ENCODE results near the gene CFAP126.
A peak's percentile ranks its signal among the peaks of the same experiment; 100 is the strongest.

Gene CFAP126

GRCh38 chr1:161389691-161390558 is 22.2 kb upstream of the CFAP126 start (continued):
- TF ChIP-seq ZBTB11 (tag by site-specific recombination; conservative IDR thresholded peaks at IDR 0.05; ENCODE audit: low read depth) = peak; percentile 89
- peak; percentile 99 for TF ChIP-seq ZFHX2 (tag by site-specific recombination; conservative IDR thresholded peaks at IDR 0.05)
- no peak for TF ChIP-seq ZNF132 (tag by site-specific recombination; IDR thresholded peaks at IDR 0.05; ENCODE audit: borderline replicate concordance)
- peak; percentile 42 for TF ChIP-seq ZNF692 (tag by site-specific recombination; IDR thresholded peaks at IDR 0.05)
- TF ChIP-seq SCRT2 (tag by site-specific recombination; IDR thresholded peaks at IDR 0.05) = no peak
- TF ChIP-seq GLIS2 (tag by site-specific recombination; IDR thresholded peaks at IDR 0.05) = 0 out of 2 replicates have a peak, but pooled peaks have one; percentile 26
- peak; percentile 56 for TF ChIP-seq ZNF366 (tag by site-specific recombination; conservative IDR thresholded peaks at IDR 0.05)
- TF ChIP-seq ZNF10 (tag by site-specific recombination; IDR thresholded peaks at IDR 0.05) = 0 out of 2 replicates have a peak, but pooled peaks have one; percentile 30
- TF ChIP-seq ZSCAN30 (tag by site-specific recombination; IDR thresholded peaks at IDR 0.05) = peak; percentile 68; the same call in 1 of the 2 replicates
- no peak for TF ChIP-seq ZSCAN23 (tag by site-specific recombination; IDR thresholded peaks at IDR 0.05)
- no peak for TF ChIP-seq MEIS1 (CRISPR knock-in tag; IDR thresholded peaks at IDR 0.05; ENCODE audit: borderline replicate concordance)
- peak; percentile 77 for TF ChIP-seq PATZ1 (tag by site-specific recombination; IDR thresholded peaks at IDR 0.05)
- TF ChIP-seq SP3 (tag by site-specific recombination; IDR thresholded peaks at IDR 0.05) = peak; percentile 93
- no peak for TF ChIP-seq GLI2 (tag by site-specific recombination; IDR thresholded peaks at IDR 0.05; ENCODE audit: borderline replicate concordance, low read depth)
- no peak for TF ChIP-seq ZNF292 (tag by site-specific recombination; IDR thresholded peaks at IDR 0.05; ENCODE audit: borderline replicate concordance, low read depth)
- TF ChIP-seq ZNF324 (tag by site-specific recombination; IDR thresholded peaks at IDR 0.05) = peak; percentile 91
- TF ChIP-seq CTCF (tag by site-specific recombination; IDR thresholded peaks at IDR 0.05) = no peak
- TF ChIP-seq ZNF704 (tag by site-specific recombination; IDR thresholded peaks at IDR 0.05) = no peak
- TF ChIP-seq ZNF138 (tag by site-specific recombination; IDR thresholded peaks at IDR 0.05; ENCODE audit: borderline replicate concordance) = no peak
- 0 out of 2 replicates have a peak, but pooled peaks have one; percentile 16 for TF ChIP-seq ZNF596 (tag by site-specific recombination; IDR thresholded peaks at IDR 0.05)
- TF ChIP-seq ZBTB10 (tag by site-specific recombination; IDR thresholded peaks at IDR 0.05) = peak; percentile 70
- TF ChIP-seq ZFP41 (tag by site-specific recombination; IDR thresholded peaks at IDR 0.05; ENCODE audit: borderline replicate concordance) = no peak
- no peak for TF ChIP-seq ZNF585B (tag by site-specific recombination; IDR thresholded peaks at IDR 0.05)
- TF ChIP-seq SP2 (tag by site-specific recombination; IDR thresholded peaks at IDR 0.05) = peak; percentile 84
- TF ChIP-seq ZNF423 (tag by site-specific recombination; IDR thresholded peaks at IDR 0.05) = peak; percentile 96
